ENCODE results near the gene SPINK8. TPM values are rescaled to one million over a fixed set of nuclear protein-coding genes. Genes with fewer than 3 reads are reported as not detected.

SPINK8 gene
- total RNA-seq, 1 experiment from 2014 or later: not detected

DNA sequence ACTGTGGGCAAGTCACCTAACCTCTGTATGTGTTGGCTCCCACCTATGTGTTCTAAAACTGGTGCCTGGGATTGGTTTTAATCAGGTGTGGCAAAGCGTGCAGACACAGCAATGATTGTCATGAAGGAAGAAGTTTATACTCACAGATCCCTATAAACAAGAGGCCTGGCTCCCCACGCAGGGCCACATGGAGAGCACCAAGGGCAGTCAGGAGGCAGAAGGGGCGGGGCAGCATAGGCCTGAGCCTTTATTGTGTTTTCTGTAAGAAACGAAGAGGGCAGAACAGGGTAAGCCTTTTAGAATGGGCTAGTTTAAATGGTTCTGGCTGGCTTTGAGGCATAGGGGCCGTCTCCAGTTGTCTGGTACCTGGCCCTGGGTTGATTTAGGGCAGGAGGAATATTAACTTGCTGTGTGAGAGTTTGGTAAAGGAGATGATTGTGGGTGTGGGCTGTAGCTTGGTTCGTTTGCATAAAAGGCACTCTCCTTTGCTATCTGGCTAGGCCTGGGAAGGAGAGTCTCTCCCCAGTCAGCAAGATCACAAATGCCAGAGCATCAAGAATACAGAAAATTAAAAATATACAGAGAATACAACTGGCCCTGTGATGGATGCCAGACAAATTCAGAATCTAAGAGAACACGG, 36.4 kb upstream of the SPINK8 start (continued):
- TF ChIP-seq TCF7L2 (IDR thresholded peaks at IDR 0.05; ENCODE audit: borderline replicate concordance, extremely low read depth, insufficient read depth, insufficient read length) (no peak), YY1 (IDR thresholded peaks at IDR 0.05; ENCODE audit: extremely low read depth, insufficient replicate concordance, low read depth, low read length) (no peak)
- TF ChIP-seq, protein P1, sequence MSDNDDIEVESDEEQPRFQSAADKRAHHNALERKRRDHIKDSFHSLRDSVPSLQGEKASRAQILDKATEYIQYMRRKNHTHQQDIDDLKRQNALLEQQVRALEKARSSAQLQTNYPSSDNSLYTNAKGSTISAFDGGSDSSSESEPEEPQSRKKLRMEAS (IDR thresholded peaks at IDR 0.05): no peak

DNA sequence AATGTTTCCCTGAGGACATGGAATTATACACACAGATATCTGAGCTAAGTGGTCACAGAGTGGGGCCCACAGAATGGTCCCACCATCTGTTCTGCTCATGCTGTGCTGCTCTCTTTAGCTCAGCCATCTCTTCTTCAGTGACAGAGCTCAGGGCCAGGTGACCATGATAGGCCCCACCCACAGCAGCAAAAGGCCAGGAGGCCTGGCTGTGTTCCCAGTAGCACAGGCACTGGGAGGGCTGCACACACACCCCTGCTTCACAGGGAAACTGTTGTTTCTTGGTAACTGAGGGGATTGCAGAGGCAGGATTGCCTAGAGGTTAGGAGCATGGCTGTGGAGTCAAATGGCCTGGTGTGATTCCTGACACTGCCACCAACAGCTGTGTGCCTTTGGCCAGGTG, 33.7 kb upstream of the SPINK8 start:
- POLR2A ChIA-PET: no interaction called here
- H2AFZ ChIP-seq (ENCODE audit: low read depth, low read length, poor library complexity, severe bottlenecking): no peak overlapping the region
- no peak for TF ChIP-seq SP1 (IDR thresholded peaks at IDR 0.05; ENCODE audit: low read depth)
- TF ChIP-seq CEBPB (IDR thresholded peaks at IDR 0.05; ENCODE audit: low read depth): no peak
- no peak for TF ChIP-seq FOSL1 (IDR thresholded peaks at IDR 0.05; ENCODE audit: low read depth)
- no peak for TF ChIP-seq JUND (IDR thresholded peaks at IDR 0.05)
- no peak for TF ChIP-seq EGR1 (IDR thresholded peaks at IDR 0.05; ENCODE audit: low read depth)
- TF ChIP-seq, protein P2, sequence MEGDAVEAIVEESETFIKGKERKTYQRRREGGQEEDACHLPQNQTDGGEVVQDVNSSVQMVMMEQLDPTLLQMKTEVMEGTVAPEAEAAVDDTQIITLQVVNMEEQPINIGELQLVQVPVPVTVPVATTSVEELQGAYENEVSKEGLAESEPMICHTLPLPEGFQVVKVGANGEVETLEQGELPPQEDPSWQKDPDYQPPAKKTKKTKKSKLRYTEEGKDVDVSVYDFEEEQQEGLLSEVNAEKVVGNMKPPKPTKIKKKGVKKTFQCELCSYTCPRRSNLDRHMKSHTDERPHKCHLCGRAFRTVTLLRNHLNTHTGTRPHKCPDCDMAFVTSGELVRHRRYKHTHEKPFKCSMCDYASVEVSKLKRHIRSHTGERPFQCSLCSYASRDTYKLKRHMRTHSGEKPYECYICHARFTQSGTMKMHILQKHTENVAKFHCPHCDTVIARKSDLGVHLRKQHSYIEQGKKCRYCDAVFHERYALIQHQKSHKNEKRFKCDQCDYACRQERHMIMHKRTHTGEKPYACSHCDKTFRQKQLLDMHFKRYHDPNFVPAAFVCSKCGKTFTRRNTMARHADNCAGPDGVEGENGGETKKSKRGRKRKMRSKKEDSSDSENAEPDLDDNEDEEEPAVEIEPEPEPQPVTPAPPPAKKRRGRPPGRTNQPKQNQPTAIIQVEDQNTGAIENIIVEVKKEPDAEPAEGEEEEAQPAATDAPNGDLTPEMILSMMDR (IDR thresholded peaks at IDR 0.05 in 2 of 3, conservative IDR thresholded peaks at IDR 0.05 in 1 of 3; ENCODE audit: borderline replicate concordance in 1 of 3, insufficient read depth in 1 of 3, low read depth in 2 of 3, low read length in 2 of 3): no peak
- TF ChIP-seq SRF (IDR thresholded peaks at IDR 0.05; ENCODE audit: low read depth): no peak
- TF ChIP-seq TCF7L2 (IDR thresholded peaks at IDR 0.05; ENCODE audit: borderline replicate concordance, extremely low read depth, insufficient read depth, insufficient read length): no peak
- TF ChIP-seq, protein P3, sequence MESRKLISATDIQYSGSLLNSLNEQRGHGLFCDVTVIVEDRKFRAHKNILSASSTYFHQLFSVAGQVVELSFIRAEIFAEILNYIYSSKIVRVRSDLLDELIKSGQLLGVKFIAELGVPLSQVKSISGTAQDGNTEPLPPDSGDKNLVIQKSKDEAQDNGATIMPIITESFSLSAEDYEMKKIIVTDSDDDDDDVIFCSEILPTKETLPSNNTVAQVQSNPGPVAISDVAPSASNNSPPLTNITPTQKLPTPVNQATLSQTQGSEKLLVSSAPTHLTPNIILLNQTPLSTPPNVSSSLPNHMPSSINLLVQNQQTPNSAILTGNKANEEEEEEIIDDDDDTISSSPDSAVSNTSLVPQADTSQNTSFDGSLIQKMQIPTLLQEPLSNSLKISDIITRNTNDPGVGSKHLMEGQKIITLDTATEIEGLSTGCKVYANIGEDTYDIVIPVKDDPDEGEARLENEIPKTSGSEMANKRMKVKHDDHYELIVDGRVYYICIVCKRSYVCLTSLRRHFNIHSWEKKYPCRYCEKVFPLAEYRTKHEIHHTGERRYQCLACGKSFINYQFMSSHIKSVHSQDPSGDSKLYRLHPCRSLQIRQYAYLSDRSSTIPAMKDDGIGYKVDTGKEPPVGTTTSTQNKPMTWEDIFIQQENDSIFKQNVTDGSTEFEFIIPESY (IDR thresholded peaks at IDR 0.05; ENCODE audit: extremely low read depth, insufficient replicate concordance, low read length): no peak
- TF ChIP-seq EZH2phosphoT487 (IDR thresholded peaks at IDR 0.05; ENCODE audit: borderline replicate concordance): no peak
- TF ChIP-seq, protein P4, sequence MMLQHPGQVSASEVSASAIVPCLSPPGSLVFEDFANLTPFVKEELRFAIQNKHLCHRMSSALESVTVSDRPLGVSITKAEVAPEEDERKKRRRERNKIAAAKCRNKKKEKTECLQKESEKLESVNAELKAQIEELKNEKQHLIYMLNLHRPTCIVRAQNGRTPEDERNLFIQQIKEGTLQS (IDR thresholded peaks at IDR 0.05): no peak
- no peak for TF ChIP-seq POLR2A (IDR thresholded peaks at IDR 0.05; ENCODE audit: borderline replicate concordance, extremely low read depth, insufficient read depth, insufficient read length)
- no peak for TF ChIP-seq YY1 (IDR thresholded peaks at IDR 0.05; ENCODE audit: extremely low read depth, insufficient replicate concordance, low read depth, low read length)
- TF ChIP-seq ZNF274 (IDR thresholded peaks at IDR 0.05; ENCODE audit: low read depth, low read length): no peak
- TF ChIP-seq ELF1 (IDR thresholded peaks at IDR 0.05; ENCODE audit: borderline replicate concordance, low read depth): no peak

More for the DNA sequence above, 33.7 kb upstream of the SPINK8 start:
- H3K9ac ChIP-seq (ENCODE audit: low read length): no peak overlapping the region
- no peak overlapping the region for H3K4me3 ChIP-seq (replicated peaks in 1 of 2; ENCODE audit: low read depth in 1 of 2, low read length in 2 of 2)
- RAD21 ChIA-PET (ENCODE audit: low non-redundant PET in 1 of 2, low total read pairs in 2 of 2, uncharacterized antibody in 2 of 2, unreplicated experiment in 2 of 2): no interaction called here
- H3K27me3 ChIP-seq (ENCODE audit: insufficient read depth, low read length): no peaks in the 10 kb centered on the region
- peaks cover 2 to 7% of the 10 kb centered on the region in 2 experiments; a peak in 3 of 4 replicates for H3K4me1 ChIP-seq (ENCODE audit: control insufficient read depth in 1 of 2, insufficient read depth in 2 of 2, low read length in 2 of 2)
- H3K9me2 ChIP-seq (ENCODE audit: insufficient read depth): no peaks in the 10 kb centered on the region
- CTCF ChIA-PET: interaction anchor here (0.7 kb wide), 1 partner anchor 69 kb away, joined by 3 read pairs; no protein-coding TSS in a partner anchor
- no peak overlapping the region for H3K4me2 ChIP-seq (ENCODE audit: low read length)
- BruUV-seq (replicated peaks): no TSS peak
- H3K79me2 ChIP-seq (ENCODE audit: insufficient read depth, low read length): no peaks in the 10 kb centered on the region
- intact Hi-C loops (cut with micrococcal nuclease): no loop called here
- H3K9me3 ChIP-seq (ENCODE audit: control insufficient read depth in 1 of 2, insufficient read depth in 1 of 2, low read depth in 1 of 2, low read length in 2 of 2): peaks cover 3 to 5% of the 10 kb centered on the region in 2 experiments; a peak in 2 of 4 replicates
- DNase-seq (ENCODE audit: low read depth, low spot score): no peak
- no peaks in the 10 kb centered on the region for H3K36me3 ChIP-seq (ENCODE audit: control insufficient read depth in 1 of 2, insufficient read depth in 2 of 2, low read length in 2 of 2)
- peak; percentile 76 for ATAC-seq
- H3K27ac ChIP-seq (ENCODE audit: low read depth, low read length): no peak overlapping the region
- H4K20me1 ChIP-seq (ENCODE audit: insufficient read depth): no peaks in the 10 kb centered on the region
